HepG2 (cell line): Measurements from ENCODE around the gene BTRC. TPM values are rescaled to one million over a fixed set of nuclear protein-coding genes. Genes with fewer than 3 reads are reported as not detected.

Experiments
- ATF2 ChIP-seq: sonication (generic); formaldehyde crosslinking; IDR thresholded peaks from 2 replicates; pipeline ENCODE4 v1.4.0; 2020; ENCODE audit warnings: missing genetic modification reagents
- FOXA1 ChIP-seq, 2 experiments: fragments of 450-650 bp in 1 of 2; sonication (generic) in 1 of 2; formaldehyde crosslinking in 1 of 2; IDR thresholded peaks; 2 replicates each; pipeline versions ENCODE4 v1.4.0 to v1.6.1; 2016 to 2020; ENCODE audit warnings: missing genetic modification reagents in 1 of 2
- FOXK1 ChIP-seq: sonication (generic); formaldehyde crosslinking; IDR thresholded peaks from 2 replicates; pipeline ENCODE4 v1.4.0; 2020; ENCODE audit warnings: low read depth, missing genetic modification reagents, borderline replicate concordance
- FOXO1 ChIP-seq: sonication (generic); formaldehyde crosslinking; IDR thresholded peaks from 2 replicates; pipeline ENCODE4 v1.4.0; 2020; ENCODE audit warnings: missing genetic modification reagents
- FOXP1 ChIP-seq, 2 experiments: fragments of 450-650 bp in 1 of 2; IDR thresholded peaks; 2 replicates each; pipeline ENCODE4 v1.6.1; 2017 to 2018; ENCODE audit warnings: antibody characterized with exemption in 1 of 2
- FOXP4 ChIP-seq: sonication (generic); formaldehyde crosslinking; IDR thresholded peaks from 2 replicates; pipeline ENCODE4 v1.4.0; 2020; ENCODE audit warnings: missing genetic modification reagents
- HMG20A ChIP-seq: IDR thresholded peaks from 2 replicates; pipeline ENCODE4 v1.6.1; 2016; ENCODE audit warnings: borderline replicate concordance
- HNRNPL ChIP-seq: fragments of 200-400 bp; formaldehyde crosslinking; IDR thresholded peaks from 2 replicates; pipeline ENCODE4 v1.6.1; 2017; ENCODE audit warnings: mild to moderate bottlenecking, low read depth, low read length
- NFKBIZ ChIP-seq: IDR thresholded peaks from 2 replicates; pipeline ENCODE4 v1.6.1; 2018; ENCODE audit warnings: missing genetic modification reagents, missing compliant biosample characterization
- PAX8 ChIP-seq: sonication (generic); formaldehyde crosslinking; IDR thresholded peaks from 2 replicates; pipeline ENCODE4 v1.8.0; 2022; ENCODE audit warnings: mild to moderate bottlenecking, missing genetic modification reagents, borderline replicate concordance
- PAXIP1 ChIP-seq: sonication (generic); formaldehyde crosslinking; conservative IDR thresholded peaks from 2 replicates; pipeline ENCODE4 v1.4.0; 2020; ENCODE audit warnings: mild to moderate bottlenecking, missing genetic modification reagents, moderate library complexity
- PLRG1 ChIP-seq: fragments of 450-650 bp; conservative IDR thresholded peaks from 2 replicates; pipeline ENCODE4 v1.6.1; 2016
- RARA ChIP-seq: IDR thresholded peaks from 2 replicates; pipeline ENCODE4 v1.6.1; 2016; ENCODE audit warnings: missing genetic modification reagents, missing compliant biosample characterization
- SALL1 ChIP-seq: sonication (generic); formaldehyde crosslinking; IDR thresholded peaks from 2 replicates; pipeline ENCODE4 v1.8.0; 2022; ENCODE audit warnings: mild to moderate bottlenecking, missing genetic modification reagents
- SATB2 ChIP-seq: sonication (generic); formaldehyde crosslinking; IDR thresholded peaks from 2 replicates; pipeline ENCODE4 v1.5.0; 2020; ENCODE audit warnings: missing genetic modification reagents
- SMAD3 ChIP-seq: sonication (generic); formaldehyde crosslinking; IDR thresholded peaks from 2 replicates; pipeline ENCODE4 v1.4.0; 2020; ENCODE audit warnings: missing genetic modification reagents
- SOX13 ChIP-seq, 3 experiments: fragments of 450-650 bp in 1 of 3; sonication (generic) in 1 of 3; formaldehyde crosslinking in 1 of 3; IDR thresholded peaks in 2 of 3; conservative IDR thresholded peaks in 1 of 3; 2 replicates each; pipeline versions ENCODE4 v1.5.0 to v1.6.1; 2016 to 2020; ENCODE audit warnings: antibody characterized with exemption in 1 of 3, mild to moderate bottlenecking in 1 of 3, missing compliant biosample characterization in 1 of 3, missing genetic modification reagents in 1 of 3, moderate library complexity in 1 of 3
- ZBTB3 ChIP-seq: sonication (generic); formaldehyde crosslinking; IDR thresholded peaks from 2 replicates; pipeline ENCODE4 v1.4.0; 2020; ENCODE audit warnings: low read depth, mild to moderate bottlenecking, moderate library complexity, missing genetic modification reagents, borderline replicate concordance
- ZNF660 ChIP-seq: sonication (generic); formaldehyde crosslinking; IDR thresholded peaks from 2 replicates; pipeline ENCODE4 v1.5.1; 2020; ENCODE audit warnings: mild to moderate bottlenecking, low read depth, missing genetic modification reagents, borderline replicate concordance
- ZNF746 ChIP-seq: sonication (generic); formaldehyde crosslinking; IDR thresholded peaks from 2 replicates; pipeline ENCODE4 v1.8.0; 2022; ENCODE audit warnings: mild to moderate bottlenecking, missing genetic modification reagents
- ZNF775 ChIP-seq: sonication (generic); formaldehyde crosslinking; IDR thresholded peaks from 2 replicates; pipeline ENCODE4 v1.4.0; 2020; ENCODE audit warnings: missing genetic modification reagents, mild to moderate bottlenecking, moderate library complexity, borderline replicate concordance
- polyA plus RNA-seq, 8 experiments: library from polyadenylated mRNA; depleted of rRNA in 3 of 8; stranded (reverse) in 7 of 8; unstranded in 1 of 8; fragments of >200 nt; fragmentation: Illumina TruSeq in 4 of 8; extraction: Trizol in 4 of 8; gene quantifications; 2 replicates each; pipeline versions ENCODE4 v1.2.1 to v1.2.3, GENCODE V29; 2011 to 2016; ENCODE audit warnings: low read depth in 4 of 8, missing spikeins in 1 of 8, mixed read lengths in 1 of 8; ENCODE audit not compliant: insufficient read depth in 1 of 8
- total RNA-seq, 5 experiments: library from RNA; depleted of rRNA; stranded (reverse); fragments of >200 nt; fragmentation: Illumina TruSeq; extraction: Trizol; gene quantifications; 2 replicates each; pipeline ENCODE4 v1.2.3, GENCODE V29; 2016; ENCODE audit warnings: low read depth in 1 of 5

The BTRC gene
- total and polyA plus RNA-seq, 2 of the 13 experiments (the other 11 are each of a cell fraction or from before 2014, with no cell fraction given) = 12.0 to 14.4 TPM

DNA sequence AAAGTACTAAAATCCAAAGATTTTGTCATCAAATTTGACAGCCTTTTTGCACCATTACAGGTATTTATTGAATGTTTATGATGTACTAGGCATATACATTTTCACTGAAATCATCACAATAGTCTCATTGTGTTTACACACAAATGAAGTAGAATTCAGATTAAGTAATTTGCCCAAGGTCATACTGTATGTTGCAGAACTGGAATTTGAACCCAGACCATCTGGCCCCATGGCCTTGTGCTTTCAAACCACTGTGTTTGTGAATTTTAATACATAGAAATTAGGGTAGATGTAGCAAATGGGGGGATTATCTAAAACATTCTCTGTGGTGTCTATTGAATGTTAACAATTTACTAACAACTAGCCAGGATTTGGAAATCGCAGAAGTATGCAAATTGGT, 139.3 kb downstream of the BTRC start (continued):
- peak; percentile 27; the same call in 1 of the 2 replicates for TF ChIP-seq ATF2
- no peak for TF ChIP-seq SOX13 (IDR thresholded peaks at IDR 0.05)
- peak in 1 of 2 experiments; percentile 84; a peak in 2 of 4 replicates for TF ChIP-seq SOX13 (CRISPR knock-in tag; conservative IDR thresholded peaks at IDR 0.05 in 1 of 2, IDR thresholded peaks at IDR 0.05 in 1 of 2)
- TF ChIP-seq FOXP4 (CRISPR knock-in tag) = peak; percentile 59; the same call in 1 of the 2 replicates
- no peak for TF ChIP-seq PLRG1
- TF ChIP-seq ZBTB3 = no peak
- TF ChIP-seq ZNF746 = no peak
- 0 out of 2 replicates have a peak, but pooled peaks have one; percentile 43 for TF ChIP-seq FOXK1 (CRISPR knock-in tag)
- TF ChIP-seq RARA (CRISPR knock-in tag) = peak; percentile 62
- TF ChIP-seq FOXA1 (IDR thresholded peaks at IDR 0.05) = no peak
- 0 out of 2 replicates have a peak, but pooled peaks have one; percentile 35 for TF ChIP-seq FOXA1 (CRISPR knock-in tag; IDR thresholded peaks at IDR 0.05)
- TF ChIP-seq ZNF660 (CRISPR knock-in tag) = no peak
- TF ChIP-seq SMAD3 (CRISPR knock-in tag) = 0 out of 2 replicates have a peak, but pooled peaks have one; percentile 40
- TF ChIP-seq ZNF775 (CRISPR knock-in tag) = no peak
- TF ChIP-seq SALL1 (CRISPR knock-in tag) = peak; percentile 71; the same call in 1 of the 2 replicates
- TF ChIP-seq HNRNPL = no peak
- no peak for TF ChIP-seq SATB2 (CRISPR knock-in tag)
- TF ChIP-seq NFKBIZ (CRISPR knock-in tag) = 0 out of 2 replicates have a peak, but pooled peaks have one; percentile 50
- TF ChIP-seq HMG20A (CRISPR knock-in tag) = peak; percentile 64; the same call in 1 of the 2 replicates
- peak; percentile 34; the same call in 1 of the 2 replicates for TF ChIP-seq FOXO1 (CRISPR knock-in tag)
- 0 out of 2 replicates have a peak, but pooled peaks have one; percentile 29 for TF ChIP-seq FOXP1 (IDR thresholded peaks at IDR 0.05)
- TF ChIP-seq FOXP1 (CRISPR knock-in tag; IDR thresholded peaks at IDR 0.05) = peak; percentile 71
- peak; percentile 87 for TF ChIP-seq PAXIP1 (CRISPR knock-in tag)
- TF ChIP-seq PAX8 (CRISPR knock-in tag) = no peak
